IMR-90 (cell line): Measurements from ENCODE around the gene ZDHHC17. TPM values are rescaled to one million over a fixed set of nuclear protein-coding genes. Genes with fewer than 3 reads are reported as not detected.

Source experiments
- ATAC-seq: fragments of 200-7000 bp; cut with Tn5 transposase; 2 replicates; pipeline ENCODE4 v1.9.1; 2020; ENCODE audit warnings: low read depth, mild to moderate bottlenecking, moderate library complexity
- BruUV-seq: library from RNA; stranded (reverse); fragments of 400-500 nt; replicated peaks from 2 replicates; lab custom pipeline; 2021; lab: Mats Ljungman, UMichigan
- CTCF ChIA-PET: fragments of 300-600 bp; formaldehyde crosslinking; extraction: SDS; loops from one replicate; lab custom pipeline; 2021; ENCODE audit warnings: antibody characterized with exemption; lab: Yijun Ruan, JAX
- POLR2A ChIA-PET: fragments of 300-600 bp; sonication (Branson Sonifier 250); formaldehyde crosslinking; loops from one replicate; lab custom pipeline; 2022; ENCODE audit warnings: antibody characterized with exemption; ENCODE audit not compliant: unreplicated experiment; lab: Charles Lee
- DNase-seq: peaks from one replicate; pipeline ENCODE4 v3.0.0; 2013
- H2AFZ ChIP-seq: replicated peaks from 2 replicates; pipeline ENCODE3; 2013; ENCODE audit warnings: low read length, mild to moderate bottlenecking; ENCODE audit not compliant: poor library complexity
- H2AK5ac ChIP-seq: 2 replicates; pipeline ENCODE4 v1.6.1; 2013; ENCODE audit warnings: low read depth, low read length, inconsistent platforms
- H2AK9ac ChIP-seq: replicated peaks from 2 replicates; pipeline ENCODE3; 2013; ENCODE audit warnings: mild to moderate bottlenecking, low read depth, low read length, moderate library complexity; ENCODE audit not compliant: poor library complexity
- H2BK120ac ChIP-seq: 2 replicates; pipeline ENCODE4 v1.6.1; 2013; ENCODE audit warnings: low read depth, low read length, inconsistent platforms
- H2BK15ac ChIP-seq: 3 replicates; pipeline ENCODE4 v1.6.1; 2013; ENCODE audit warnings: low read depth, low read length, inconsistent platforms
- H2BK20ac ChIP-seq: 2 replicates; pipeline ENCODE4 v1.6.1; 2013; ENCODE audit warnings: low read depth, mild to moderate bottlenecking, inconsistent platforms, low read length, moderate library complexity
- H2BK5ac ChIP-seq: 2 replicates; pipeline ENCODE4 v1.6.1; 2013; ENCODE audit warnings: mild to moderate bottlenecking, low read depth, low read length, inconsistent platforms; ENCODE audit not compliant: poor library complexity, severe bottlenecking
- H3K14ac ChIP-seq: replicated peaks from 2 replicates; pipeline ENCODE4 v1.6.1; 2013; ENCODE audit warnings: low read depth, low read length, inconsistent platforms
- H3K18ac ChIP-seq: 2 replicates; pipeline ENCODE4 v1.6.1; 2013; ENCODE audit warnings: low read depth, low read length, control low read depth
- H3K23ac ChIP-seq: 2 replicates; pipeline ENCODE4 v1.6.1; 2013; ENCODE audit warnings: low read depth, low read length, inconsistent platforms
- H3K27ac ChIP-seq: 2 replicates; pipeline ENCODE4 v1.5.1; 2013; ENCODE audit warnings: mild to moderate bottlenecking, control low read depth, low read length; ENCODE audit not compliant: insufficient read depth
- H3K27me3 ChIP-seq: 2 replicates; pipeline ENCODE4 v1.6.1; 2013; ENCODE audit warnings: low read length; ENCODE audit not compliant: control insufficient read depth, insufficient read depth
- H3K36me3 ChIP-seq: 2 replicates; pipeline ENCODE4 v1.6.1; 2013; ENCODE audit warnings: low read length, mixed read lengths; ENCODE audit not compliant: control insufficient read depth, insufficient read depth
- H3K4ac ChIP-seq: 2 replicates; pipeline ENCODE4 v1.6.1; 2013; ENCODE audit warnings: low read depth, low read length, inconsistent platforms
- H3K4me1 ChIP-seq: 2 replicates; pipeline ENCODE4 v1.6.1; 2013; ENCODE audit warnings: low read length, mixed read lengths; ENCODE audit not compliant: control insufficient read depth, insufficient read depth
- H3K4me2 ChIP-seq: 2 replicates; pipeline ENCODE4 v1.6.1; 2013; ENCODE audit warnings: low read depth, mild to moderate bottlenecking, control low read depth, low read length, moderate library complexity
- H3K4me3 ChIP-seq: 2 replicates; pipeline ENCODE4 v1.5.1; 2013; ENCODE audit warnings: low read depth, mild to moderate bottlenecking, control low read depth, low read length, moderate library complexity; ENCODE audit not compliant: insufficient read depth
- H3K56ac ChIP-seq: 2 replicates; pipeline ENCODE4 v1.6.1; 2013; ENCODE audit warnings: low read length, inconsistent platforms; ENCODE audit not compliant: insufficient read depth; ENCODE audit errors: extremely low read depth
- H3K79me1 ChIP-seq, 2 experiments: 2 replicates each; pipeline ENCODE4 v1.6.1; 2013; ENCODE audit warnings: low read length in 2 of 2, inconsistent platforms in 1 of 2, low read depth in 1 of 2
- H3K9ac ChIP-seq: 2 replicates; pipeline ENCODE4 v1.6.1; 2013; ENCODE audit warnings: low read depth, low read length, control low read depth
- H3K9me1 ChIP-seq: 2 replicates; pipeline ENCODE4 v1.6.1; 2013; ENCODE audit warnings: low read length, inconsistent platforms; ENCODE audit not compliant: insufficient read depth
- H3K9me3 ChIP-seq: 2 replicates; pipeline ENCODE4 v1.6.1; 2013; ENCODE audit warnings: low read length; ENCODE audit not compliant: control insufficient read depth, insufficient read depth
- H4K20me1 ChIP-seq: 2 replicates; pipeline ENCODE4 v1.6.1; 2013; ENCODE audit warnings: low read length, inconsistent platforms; ENCODE audit not compliant: insufficient read depth
- H4K5ac ChIP-seq: 2 replicates; pipeline ENCODE4 v1.6.1; 2013; ENCODE audit warnings: mild to moderate bottlenecking, low read depth, low read length, control low read depth
- H4K8ac ChIP-seq, 2 experiments: 2 replicates each; pipeline ENCODE4 v1.6.1; 2013; ENCODE audit warnings: low read depth in 2 of 2, low read length in 2 of 2, control low read depth in 1 of 2, inconsistent platforms in 1 of 2
- H4K91ac ChIP-seq: 2 replicates; pipeline ENCODE4 v1.6.1; 2013; ENCODE audit warnings: low read depth, low read length, inconsistent platforms; ENCODE audit not compliant: insufficient read depth
- ELK1 ChIP-seq: fragments of 150-350 bp; IDR thresholded peaks from 2 replicates; pipeline ENCODE4 v1.6.1; 2016; ENCODE audit warnings: low read depth, mild to moderate bottlenecking, low read length, moderate library complexity, borderline replicate concordance
- MAFK ChIP-seq: IDR thresholded peaks from 2 replicates; pipeline ENCODE4 v1.6.1; 2012; ENCODE audit warnings: low read depth, low read length, improper control_type of control experiment
- POLR2A ChIP-seq: IDR thresholded peaks from 2 replicates; pipeline ENCODE4 v1.6.1; 2012; ENCODE audit warnings: mild to moderate bottlenecking, low read depth, low read length
- RCOR1 ChIP-seq: IDR thresholded peaks from 2 replicates; pipeline ENCODE4 v1.6.1; 2012; ENCODE audit warnings: mild to moderate bottlenecking, low read length, improper control_type of control experiment; ENCODE audit not compliant: insufficient replicate concordance
- WGBS, 2 experiments: methylation state at CpG; one replicate each; pipeline versions ENCODE4 v1.1.5 to v1.1.7; 2013; ENCODE audit warnings: missing lambda C conversion rate in 2 of 2; ENCODE audit not compliant: insufficient read length in 1 of 2; ENCODE audit errors: extremely low coverage in 2 of 2; 5-methylcytosine and 5-hydroxymethylcytosine counted together
- dilution Hi-C: fragments of 300-500 bp; cut with HindIII; formaldehyde crosslinking; loops from one replicate; pipeline ENCODE4 v1.14.3; 2018; ENCODE audit warnings: low sequenced_read_pairs; ENCODE audit not compliant: unreplicated experiment
- in situ Hi-C: fragments of 300-500 bp; cut with MboI; formaldehyde crosslinking; loops from 3 replicates; pipeline ENCODE4 v1.14.3; 2019; ENCODE audit warnings: low sequenced_read_pairs, inconsistent platforms, mixed read lengths
- intact Hi-C: fragments of 100-400 bp; cut with micrococcal nuclease; formaldehyde crosslinking; loops from 2 replicates; pipeline ENCODE4 v1.10.0; 2022
- polyA plus RNA-seq, 3 experiments: library from polyadenylated mRNA; depleted of rRNA; stranded (reverse); fragments of >200 nt; gene quantifications; 2 replicates each; pipeline ENCODE4 v1.2.3, GENCODE V29; 2012; ENCODE audit warnings: low replicate concordance in 1 of 3
- total RNA-seq: library from RNA; depleted of rRNA; stranded (reverse); fragments of >200 nt; gene quantifications from 2 replicates; pipeline ENCODE4 v1.2.3, GENCODE V29; 2012
- TF ChIP-seq, protein P1 (sequence below): fragments of 150-350 bp; IDR thresholded peaks from 2 replicates; pipeline ENCODE4 v1.6.1; 2017; ENCODE audit warnings: mild to moderate bottlenecking, antibody characterized with exemption, low read length, low read depth
- TF ChIP-seq, protein P2 (sequence below): conservative IDR thresholded peaks from 2 replicates; pipeline ENCODE4 v1.5.1; 2012; ENCODE audit warnings: mild to moderate bottlenecking, low read depth, low read length, improper control_type of control experiment

Gene ZDHHC17
- total and polyA plus RNA-seq, 2 of the 4 experiments (the other 2 are of a cell fraction) = 23.3 to 125 TPM

- peaks cover 15% of the 10 kb centered on the region for H3K36me3 ChIP-seq
- H3K79me1 ChIP-seq = peaks cover 30 to 54% of the 10 kb centered on the region in 2 experiments
- H3K23ac ChIP-seq = no peak overlapping the region
- H4K5ac ChIP-seq = no peak overlapping the region
- BruUV-seq = no TSS peak
- in situ Hi-C loops (no loop called here), dilution Hi-C loops (no loop called here), intact Hi-C loops (no loop called here)
- H3K9me3 ChIP-seq = peaks cover 1% of the 10 kb centered on the region; the same call in 1 of the 2 replicates
- H4K8ac ChIP-seq = no peak overlapping the region
- ATAC-seq (no peak), DNase-seq (no peak)
- H3K9me1 ChIP-seq = no peaks in the 10 kb centered on the region; the same call in 1 of the 2 replicates
- ChIA-PET POLR2A (no interaction called here), CTCF (no interaction called here)
- H3K27ac ChIP-seq = no peak overlapping the region
- no peak overlapping the region for H3K18ac ChIP-seq
- H3K4ac ChIP-seq = no peak overlapping the region
- no peak overlapping the region for H2AK9ac ChIP-seq
- no peak overlapping the region for H2AFZ ChIP-seq
- no peak overlapping the region for H3K56ac ChIP-seq
- WGBS, 2 experiments = no CpG with 5 or more reads among the region's 4 CpGs
- no peak overlapping the region for H4K91ac ChIP-seq
- no peak overlapping the region for H3K14ac ChIP-seq
- H2BK20ac ChIP-seq = no peak overlapping the region
- H2AK5ac ChIP-seq = no peak overlapping the region
- H3K4me1 ChIP-seq = no peaks in the 10 kb centered on the region
- H3K4me3 ChIP-seq = no peak overlapping the region
- peaks cover 9% of the 10 kb centered on the region; the same call in 1 of the 2 replicates for H4K20me1 ChIP-seq
- H2BK5ac ChIP-seq = no peak overlapping the region
- H2BK120ac ChIP-seq = no peak overlapping the region
- no peak overlapping the region for H2BK15ac ChIP-seq
- no peak overlapping the region for H3K9ac ChIP-seq
- no peaks in the 10 kb centered on the region for H3K27me3 ChIP-seq
- no peak overlapping the region for H3K4me2 ChIP-seq
- TF ChIP-seq, protein P1, sequence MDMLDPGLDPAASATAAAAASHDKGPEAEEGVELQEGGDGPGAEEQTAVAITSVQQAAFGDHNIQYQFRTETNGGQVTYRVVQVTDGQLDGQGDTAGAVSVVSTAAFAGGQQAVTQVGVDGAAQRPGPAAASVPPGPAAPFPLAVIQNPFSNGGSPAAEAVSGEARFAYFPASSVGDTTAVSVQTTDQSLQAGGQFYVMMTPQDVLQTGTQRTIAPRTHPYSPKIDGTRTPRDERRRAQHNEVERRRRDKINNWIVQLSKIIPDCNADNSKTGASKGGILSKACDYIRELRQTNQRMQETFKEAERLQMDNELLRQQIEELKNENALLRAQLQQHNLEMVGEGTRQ = no peak
- TF ChIP-seq RCOR1 (no peak), MAFK (no peak), ELK1 (no peak), POLR2A (no peak)
- TF ChIP-seq, protein P2, sequence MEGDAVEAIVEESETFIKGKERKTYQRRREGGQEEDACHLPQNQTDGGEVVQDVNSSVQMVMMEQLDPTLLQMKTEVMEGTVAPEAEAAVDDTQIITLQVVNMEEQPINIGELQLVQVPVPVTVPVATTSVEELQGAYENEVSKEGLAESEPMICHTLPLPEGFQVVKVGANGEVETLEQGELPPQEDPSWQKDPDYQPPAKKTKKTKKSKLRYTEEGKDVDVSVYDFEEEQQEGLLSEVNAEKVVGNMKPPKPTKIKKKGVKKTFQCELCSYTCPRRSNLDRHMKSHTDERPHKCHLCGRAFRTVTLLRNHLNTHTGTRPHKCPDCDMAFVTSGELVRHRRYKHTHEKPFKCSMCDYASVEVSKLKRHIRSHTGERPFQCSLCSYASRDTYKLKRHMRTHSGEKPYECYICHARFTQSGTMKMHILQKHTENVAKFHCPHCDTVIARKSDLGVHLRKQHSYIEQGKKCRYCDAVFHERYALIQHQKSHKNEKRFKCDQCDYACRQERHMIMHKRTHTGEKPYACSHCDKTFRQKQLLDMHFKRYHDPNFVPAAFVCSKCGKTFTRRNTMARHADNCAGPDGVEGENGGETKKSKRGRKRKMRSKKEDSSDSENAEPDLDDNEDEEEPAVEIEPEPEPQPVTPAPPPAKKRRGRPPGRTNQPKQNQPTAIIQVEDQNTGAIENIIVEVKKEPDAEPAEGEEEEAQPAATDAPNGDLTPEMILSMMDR = no peak
These were observed 34.9 kb downstream of the ZDHHC17 start for GRCh38 chr12:76798864-76799263.
